22Rv1 (cell line): ENCODE measurements around the gene CYFIP2.

ENCODE experiments used
- H3K27ac ChIP-seq: fragments of 450-650 bp; 2 replicates; pipeline ENCODE4 v1.5.1; 2017
- ZFX ChIP-seq: fragments of 450-650 bp; IDR thresholded peaks from 2 replicates; pipeline ENCODE4 v1.6.1; 2017; ENCODE audit warnings: antibody characterized with exemption, borderline replicate concordance
- TF ChIP-seq, protein P1 (sequence below): fragments of 450-650 bp; IDR thresholded peaks from 2 replicates; pipeline ENCODE4 v1.5.1; 2017; ENCODE audit warnings: mild to moderate bottlenecking

Gene CYFIP2

GRCh38 chr5:157359356-157360055, 93.6 kb downstream of the CYFIP2 start:
- H3K27ac ChIP-seq: no peak overlapping the region
- TF ChIP-seq ZFX: no peak
- TF ChIP-seq, protein P1, sequence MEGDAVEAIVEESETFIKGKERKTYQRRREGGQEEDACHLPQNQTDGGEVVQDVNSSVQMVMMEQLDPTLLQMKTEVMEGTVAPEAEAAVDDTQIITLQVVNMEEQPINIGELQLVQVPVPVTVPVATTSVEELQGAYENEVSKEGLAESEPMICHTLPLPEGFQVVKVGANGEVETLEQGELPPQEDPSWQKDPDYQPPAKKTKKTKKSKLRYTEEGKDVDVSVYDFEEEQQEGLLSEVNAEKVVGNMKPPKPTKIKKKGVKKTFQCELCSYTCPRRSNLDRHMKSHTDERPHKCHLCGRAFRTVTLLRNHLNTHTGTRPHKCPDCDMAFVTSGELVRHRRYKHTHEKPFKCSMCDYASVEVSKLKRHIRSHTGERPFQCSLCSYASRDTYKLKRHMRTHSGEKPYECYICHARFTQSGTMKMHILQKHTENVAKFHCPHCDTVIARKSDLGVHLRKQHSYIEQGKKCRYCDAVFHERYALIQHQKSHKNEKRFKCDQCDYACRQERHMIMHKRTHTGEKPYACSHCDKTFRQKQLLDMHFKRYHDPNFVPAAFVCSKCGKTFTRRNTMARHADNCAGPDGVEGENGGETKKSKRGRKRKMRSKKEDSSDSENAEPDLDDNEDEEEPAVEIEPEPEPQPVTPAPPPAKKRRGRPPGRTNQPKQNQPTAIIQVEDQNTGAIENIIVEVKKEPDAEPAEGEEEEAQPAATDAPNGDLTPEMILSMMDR: no peak

DNA sequence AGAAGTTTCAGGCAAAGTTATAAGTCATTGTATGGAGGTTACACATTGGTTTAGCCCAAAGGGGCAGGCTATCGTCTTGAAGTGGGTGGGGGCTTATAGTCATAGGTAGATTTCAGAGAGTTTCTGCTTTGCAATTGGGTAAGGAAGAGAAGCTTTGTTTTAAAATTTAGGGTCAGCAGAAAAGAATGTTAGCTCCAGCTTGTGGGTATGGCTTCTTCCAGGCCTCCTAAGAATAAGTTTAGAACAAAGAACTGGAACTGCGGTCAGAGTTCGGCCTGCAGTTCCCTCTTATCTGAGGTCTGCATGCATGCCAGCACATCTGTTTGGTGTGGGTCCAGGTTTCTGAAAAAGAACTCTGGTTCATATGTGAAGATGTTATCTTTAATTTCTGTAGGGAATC, 96.1 kb downstream of the CYFIP2 start:
- TF ChIP-seq, protein P1: no peak
- TF ChIP-seq ZFX: no peak
- H3K27ac ChIP-seq: no peak overlapping the region

- H3K27ac ChIP-seq: no peak overlapping the region
- no peak for TF ChIP-seq ZFX
- TF ChIP-seq, protein P1: no peak
Observed at GRCh38 chr5:157362502-157362901, 96.6 kb downstream of the CYFIP2 start.

DNA sequence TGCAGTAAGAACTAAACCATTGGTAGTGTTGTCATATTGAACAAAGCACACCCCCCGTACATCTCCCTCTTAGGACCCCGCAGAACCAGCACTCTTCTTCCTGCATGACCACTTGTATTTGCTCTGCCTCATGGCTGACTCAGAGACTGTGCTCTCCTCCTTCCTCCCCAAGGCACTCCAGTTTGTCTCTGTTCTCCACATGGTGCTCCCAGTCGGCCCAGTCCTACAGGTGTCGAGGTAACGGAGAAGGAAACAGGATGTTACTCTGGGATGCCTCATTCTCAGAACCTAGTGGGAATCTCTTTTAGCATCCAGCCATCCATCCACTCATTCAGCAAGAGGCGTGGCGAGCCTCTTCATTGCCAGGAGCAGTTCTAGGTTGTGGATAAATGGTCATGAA, 97.1 kb downstream of the CYFIP2 start:
- no peak overlapping the region for H3K27ac ChIP-seq
- no peak for TF ChIP-seq ZFX
- TF ChIP-seq, protein P1: no peak

GRCh38 chr5:157365732-157366131, 99.8 kb downstream of the CYFIP2 start:
- TF ChIP-seq, protein P1: no peak
- TF ChIP-seq ZFX: no peak
- H3K27ac ChIP-seq: no peak overlapping the region

GRCh38 chr5:157366741-157367674, 101.1 kb downstream of the CYFIP2 start:
- H3K27ac ChIP-seq: no peak overlapping the region
- TF ChIP-seq ZFX: no peak
- TF ChIP-seq, protein P1: 0 out of 2 replicates have a peak, but pooled peaks have one; percentile 8

- TF ChIP-seq ZFX: no peak
- TF ChIP-seq, protein P1: no peak
- no peak overlapping the region for H3K27ac ChIP-seq
Observed at GRCh38 chr5:157369507-157369906, 103.6 kb downstream of the CYFIP2 start.
